GM12872 (cell line): ENCODE measurements around the gene MVB12B.

Experiments
- CTCF ChIP-seq: IDR thresholded peaks from 3 replicates; pipeline ENCODE4 v1.5.1; 2011; ENCODE audit warnings: low read depth, mild to moderate bottlenecking, low read length, moderate library complexity; ENCODE audit not compliant: insufficient read depth

Gene MVB12B

GRCh38 chr9:126516936-126517832 is 190.6 kb downstream of the MVB12B start:
- no peak for TF ChIP-seq CTCF

DNA sequence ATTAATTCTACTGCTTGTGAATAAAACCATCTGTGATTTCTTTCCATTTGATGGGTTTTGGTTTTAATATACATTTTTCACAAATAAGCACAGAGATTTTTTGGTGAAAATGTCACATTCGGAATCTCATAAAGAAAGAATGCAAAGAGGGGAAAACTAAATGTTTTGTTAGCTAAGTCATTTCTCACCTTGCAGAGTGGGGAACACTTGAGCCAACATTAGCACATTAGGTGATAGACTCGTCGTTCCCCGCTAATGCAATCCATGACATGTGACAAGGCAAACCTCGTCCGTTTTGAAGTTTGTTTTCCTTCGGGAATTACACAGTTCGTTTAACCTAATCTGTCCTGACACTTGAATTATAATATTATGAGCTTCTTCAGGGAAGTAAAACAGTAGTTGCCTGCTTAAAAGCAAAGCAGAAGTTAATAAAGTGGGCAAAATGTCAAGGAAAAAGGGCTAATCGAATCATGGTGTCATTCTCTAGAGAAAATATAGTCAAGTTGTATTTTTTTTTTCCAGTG is 191.3 kb downstream of the MVB12B start:
- no peak for TF ChIP-seq CTCF

DNA sequence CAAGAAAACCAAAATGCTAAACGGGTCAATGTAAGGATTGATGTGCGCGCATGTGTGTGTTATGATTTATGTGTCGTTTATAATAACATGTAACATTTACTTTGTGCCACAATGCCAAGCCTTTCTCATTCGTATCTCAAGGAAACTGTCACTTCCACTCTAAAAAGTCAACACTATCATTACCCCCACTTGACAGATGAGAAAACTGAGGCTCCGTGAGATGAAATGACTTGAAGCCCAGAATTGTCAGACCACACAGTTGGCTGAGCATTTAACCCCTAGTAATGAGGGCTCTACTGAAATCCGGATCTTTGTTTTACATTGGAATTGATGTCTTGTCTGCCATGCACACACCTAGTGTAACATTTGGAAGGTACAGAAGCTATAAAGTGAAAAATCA is 192.1 kb downstream of the MVB12B start:
- TF ChIP-seq CTCF: no peak

DNA sequence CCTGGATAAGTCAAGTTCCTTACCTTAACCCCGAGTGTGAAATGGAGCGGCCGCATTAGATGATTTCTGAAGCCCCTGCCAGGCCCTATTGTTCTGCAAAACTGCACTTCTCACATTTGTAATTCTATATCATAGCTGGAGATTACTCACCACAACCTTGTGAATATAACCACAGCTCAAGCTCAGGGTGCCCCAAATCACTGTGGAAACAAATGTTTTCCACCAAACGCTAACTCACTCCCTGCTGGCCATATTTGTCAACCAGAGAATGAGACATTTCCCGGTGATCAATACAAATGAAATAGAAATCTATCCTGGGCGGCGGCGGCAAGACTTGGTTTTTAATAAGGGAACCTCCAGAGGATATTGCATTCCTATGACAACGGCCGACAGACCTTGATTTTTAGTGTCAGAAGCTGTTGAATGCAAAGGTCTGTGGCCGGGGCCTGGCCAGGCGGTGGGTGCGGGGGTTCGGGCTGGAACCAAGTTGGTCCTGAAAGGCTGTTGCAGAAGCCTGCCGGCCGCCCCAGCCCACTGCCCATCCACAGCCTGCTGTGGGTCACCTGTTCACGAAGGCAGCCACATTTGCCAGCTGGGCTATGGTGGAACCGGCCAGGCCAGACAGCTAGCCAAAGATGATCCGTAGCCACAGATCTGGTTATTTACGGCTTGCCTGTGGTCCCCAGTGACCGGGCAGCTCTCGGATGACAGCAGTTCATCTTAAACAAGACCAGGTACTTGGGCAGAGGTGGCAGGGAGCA is 193.2 kb downstream of the MVB12B start:
- TF ChIP-seq CTCF: no peak

DNA sequence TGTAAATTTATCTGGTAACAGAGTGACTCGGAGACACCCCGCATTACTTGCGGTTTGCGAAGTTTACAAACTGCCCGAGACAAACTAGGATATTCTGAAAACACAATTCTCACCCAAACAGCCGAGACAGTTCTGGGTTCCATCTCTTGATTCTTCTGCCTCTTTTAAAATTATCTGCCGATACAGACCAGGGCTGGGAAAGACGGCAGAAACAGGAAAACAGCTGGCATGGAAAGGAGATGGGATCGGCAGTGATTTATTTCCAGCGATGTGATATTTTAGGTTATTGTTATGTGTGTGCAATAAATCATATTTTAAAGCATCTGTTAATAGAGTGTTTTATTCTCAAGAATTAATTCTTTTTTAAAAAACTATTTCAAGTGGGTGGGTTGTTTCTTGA is 193.8 kb downstream of the MVB12B start:
- TF ChIP-seq CTCF: no peak

DNA sequence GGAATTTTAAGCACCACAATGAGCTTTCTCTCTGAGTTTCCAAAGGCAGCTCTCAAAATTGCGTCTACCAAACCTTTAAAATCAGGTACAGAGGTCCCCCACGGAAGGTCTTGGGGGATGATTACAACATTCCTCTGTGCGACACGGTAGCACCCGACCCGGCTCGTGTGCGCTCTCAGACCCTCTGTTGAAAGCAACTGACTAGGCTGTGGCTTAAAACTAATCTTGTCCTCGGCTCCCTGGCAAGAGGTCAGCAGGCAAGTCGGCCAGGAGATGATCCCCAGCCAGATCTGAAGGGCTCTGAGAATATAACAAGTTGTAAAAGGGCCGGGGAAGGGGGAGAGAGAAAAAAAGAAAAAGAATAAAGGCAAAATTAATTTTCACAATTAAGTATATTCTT is 194.5 kb downstream of the MVB12B start:
- no peak for TF ChIP-seq CTCF

GRCh38 chr9:126521551-126521950 is 194.9 kb downstream of the MVB12B start:
- no peak for TF ChIP-seq CTCF
